Cardiac septum (tissue), 1 donor: ENCODE measurements around the gene AQP12B. TPM values are rescaled to one million over a fixed set of nuclear protein-coding genes. Genes with fewer than 3 reads are reported as not detected.
A peak's percentile ranks its signal among the peaks of the same experiment; 100 is the strongest.
"Not testable (repeated sequence)": the region's sequence is repeated elsewhere in the genome, so short reads cannot be mapped to it uniquely, and the experiment has no call there.

ENCODE experiments used
- DNase-seq: peaks from one replicate; pipeline ENCODE4 v3.0.0-alpha.2; 2020; ENCODE audit warnings: low spot score
- intact Hi-C: fragments of 100-400 bp; cut with DNase I; formaldehyde crosslinking; loops from one replicate; pipeline ENCODE4 v1.14.0; 2022
- total RNA-seq: library from RNA; stranded (reverse); fragmentation: NEBNext Ultra II Directional; extraction: Animal tissue kit (Norgen Biotek cat#: 25700); gene quantifications from one replicate; pipeline ENCODE4 v1.2.1, GENCODE V29; 2021
- donor health status: DM: no; HTN: no; CAD: no.

AQP12B gene
- total RNA-seq, 1 donor from 2014 or later: not detected

DNA sequence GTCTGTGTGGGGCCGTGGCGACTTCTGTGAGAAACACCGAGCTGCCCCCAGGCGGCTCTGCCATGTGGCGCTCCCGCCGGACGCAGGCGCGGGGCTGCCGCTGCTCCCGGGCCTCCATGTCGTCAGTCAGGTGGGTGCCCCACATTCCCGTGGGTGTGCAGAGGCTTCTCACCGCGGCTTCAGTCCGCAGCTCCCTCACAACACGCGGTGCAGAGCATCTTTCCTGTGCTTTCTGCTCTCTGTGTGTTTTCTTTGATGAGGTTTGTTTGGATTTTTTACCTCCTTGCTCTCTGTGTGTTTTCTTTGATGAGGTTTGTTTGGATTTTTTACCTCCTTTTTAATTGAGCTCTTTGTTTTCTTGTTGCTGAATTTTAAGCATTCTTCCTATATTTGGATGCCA is 22.0 kb upstream of the AQP12B start:
- DNase-seq: no peak
- intact Hi-C loops: loop anchor here (10.0 kb wide), 1 partner anchor 190 kb away; no protein-coding TSS in a partner anchor

DNA sequence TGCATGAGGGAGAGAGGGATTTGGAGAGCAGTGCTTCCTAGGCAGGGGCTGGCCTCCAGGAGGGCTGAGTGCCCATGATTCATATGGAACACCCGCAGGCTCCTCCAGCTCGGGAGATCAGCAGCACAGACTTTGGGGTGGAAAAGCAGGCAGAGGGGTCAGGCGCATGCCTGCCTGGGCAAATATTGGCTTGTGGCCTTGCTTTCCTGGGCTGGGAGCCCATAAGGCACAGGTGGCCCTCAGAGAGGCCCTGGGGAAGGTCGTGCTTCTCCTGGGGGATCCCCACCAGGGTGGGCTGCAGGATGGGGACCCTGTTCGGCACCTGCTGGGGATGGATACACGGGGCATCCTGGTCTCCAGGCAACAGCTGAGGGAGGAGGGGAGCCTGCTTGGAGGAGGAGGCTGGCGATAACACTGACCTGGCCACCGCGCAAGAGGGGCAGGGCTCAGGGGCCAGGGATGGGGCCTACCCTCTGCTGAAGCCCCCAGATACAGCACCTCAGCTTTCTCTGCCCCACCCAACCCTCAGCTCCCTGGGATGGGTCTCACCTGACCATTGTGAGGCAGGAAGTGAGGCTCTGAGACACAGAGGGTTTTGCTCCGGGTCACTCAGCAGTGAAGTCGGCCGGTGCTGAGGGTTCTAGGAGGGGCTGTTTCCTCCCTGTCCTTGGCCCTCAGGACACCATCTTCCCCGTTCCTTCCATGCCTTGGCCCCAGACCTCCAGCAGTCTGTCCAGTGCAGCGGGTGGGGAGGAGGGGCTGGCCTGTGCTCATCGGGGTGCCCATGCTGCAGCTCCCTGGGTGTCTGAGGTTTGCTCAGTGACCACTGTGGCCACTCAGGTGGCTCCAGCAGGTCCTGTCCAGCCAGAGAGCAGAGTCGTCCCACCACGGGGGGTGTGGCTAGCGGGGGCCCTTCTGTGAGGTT is 21.0 kb upstream of the AQP12B start:
- DNase-seq: no peak
- intact Hi-C loops: loop anchor here (10.0 kb wide), 1 partner anchor 189 kb away; no protein-coding TSS in a partner anchor

DNA sequence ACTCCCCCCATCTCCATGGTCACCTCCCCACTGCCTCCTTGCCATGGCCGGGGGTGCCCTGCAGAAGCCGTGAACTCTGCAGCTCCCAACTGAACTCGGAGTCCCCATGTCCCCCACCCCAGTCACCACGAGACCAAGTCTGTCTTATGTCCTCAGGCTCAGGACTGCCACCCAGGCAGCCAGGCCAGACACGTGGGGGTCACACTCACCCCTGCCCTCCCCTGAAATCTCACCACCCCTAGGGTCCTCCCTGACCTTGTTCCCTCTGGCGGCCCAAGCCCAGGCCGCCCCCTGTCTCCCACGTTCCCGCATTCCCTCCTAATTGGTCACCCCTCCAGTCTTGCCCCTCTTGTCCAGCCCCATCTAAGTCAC is 19.9 kb upstream of the AQP12B start:
- intact Hi-C loops: loop anchor here (10.0 kb wide), 1 partner anchor 188 kb away; no protein-coding TSS in a partner anchor
- DNase-seq: no peak

DNA sequence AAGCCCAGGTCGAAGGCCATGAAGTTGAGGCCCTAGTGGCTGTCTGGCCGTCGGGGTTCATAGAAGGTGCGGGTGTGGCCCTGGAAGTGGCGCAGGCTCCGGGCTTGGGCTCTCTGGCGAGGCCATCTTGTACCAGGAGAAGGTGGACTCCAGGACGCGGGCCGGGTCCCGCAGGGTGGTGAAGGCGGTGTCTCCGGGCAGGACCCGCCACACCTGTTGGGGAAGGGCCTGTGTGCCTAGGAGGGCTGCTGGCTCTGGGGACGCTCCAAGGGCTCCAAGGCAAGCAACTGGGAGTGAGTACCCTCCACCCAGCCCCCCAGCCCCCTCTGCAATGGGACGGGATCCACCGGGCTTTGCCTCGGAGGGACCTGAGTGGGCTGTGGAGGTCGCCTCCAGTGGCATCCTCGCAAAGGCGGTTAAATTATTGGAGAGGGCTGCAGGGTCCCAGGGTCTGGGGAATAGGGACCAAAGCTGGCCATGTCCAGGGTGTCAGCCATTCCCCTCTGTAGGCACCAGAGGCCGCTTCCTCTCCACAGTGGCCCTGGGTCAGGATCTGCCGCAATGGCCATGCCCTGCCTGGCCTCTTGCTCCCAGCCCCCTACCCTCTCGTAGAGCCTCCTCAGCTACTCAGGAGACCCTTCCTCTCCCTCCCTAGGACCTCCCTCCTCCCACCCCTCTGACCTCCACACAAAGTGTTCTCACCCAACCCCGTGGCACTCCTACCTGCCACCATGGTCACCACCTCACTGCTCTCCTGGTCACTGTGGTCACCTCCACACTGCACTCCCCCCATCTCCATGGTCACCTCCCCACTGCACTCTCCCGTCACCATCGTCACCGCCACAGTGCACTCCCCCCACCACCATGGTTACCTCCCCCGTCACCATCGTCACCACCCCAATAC is 19.3 kb upstream of the AQP12B start:
- intact Hi-C loops: loop anchor here (10.0 kb wide), 1 partner anchor 187 kb away; no protein-coding TSS in a partner anchor
- no peak for DNase-seq

DNA sequence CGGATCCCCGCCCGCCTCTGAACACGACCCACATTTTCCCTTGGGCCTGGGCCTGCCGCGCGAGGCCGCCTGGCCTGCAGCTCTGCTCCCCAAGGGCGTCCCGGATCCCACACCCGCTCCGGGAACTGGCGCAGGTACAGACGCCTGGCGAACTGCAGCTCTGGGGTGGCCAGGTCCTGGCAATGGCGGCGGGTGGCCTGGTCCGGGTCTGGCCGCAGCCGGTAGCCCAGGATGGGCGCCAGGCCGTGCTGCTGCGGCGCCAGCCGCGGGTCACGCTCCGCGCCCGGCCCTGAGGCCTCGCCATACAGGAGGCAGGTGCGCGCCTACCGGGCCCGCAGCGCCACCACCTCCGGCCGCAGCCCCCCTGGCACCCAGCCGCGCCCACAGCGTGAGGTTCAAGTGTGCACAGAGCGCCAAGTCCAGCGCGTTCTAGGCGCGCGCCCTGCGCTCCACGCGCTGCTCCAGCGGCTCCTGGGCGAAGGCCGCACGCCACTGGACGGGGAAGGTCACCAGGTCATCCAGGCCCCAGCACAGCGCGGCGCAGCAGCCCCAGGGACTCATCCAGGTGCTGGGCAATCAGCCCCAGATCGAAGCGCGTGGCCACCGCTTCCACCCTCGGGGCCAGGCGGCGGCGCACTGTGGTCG is 18.5 kb upstream of the AQP12B start:
- intact Hi-C loops: loop anchor here (10.0 kb wide), 1 partner anchor 186 kb away; no protein-coding TSS in a partner anchor
- peak; percentile 66 for DNase-seq

DNA sequence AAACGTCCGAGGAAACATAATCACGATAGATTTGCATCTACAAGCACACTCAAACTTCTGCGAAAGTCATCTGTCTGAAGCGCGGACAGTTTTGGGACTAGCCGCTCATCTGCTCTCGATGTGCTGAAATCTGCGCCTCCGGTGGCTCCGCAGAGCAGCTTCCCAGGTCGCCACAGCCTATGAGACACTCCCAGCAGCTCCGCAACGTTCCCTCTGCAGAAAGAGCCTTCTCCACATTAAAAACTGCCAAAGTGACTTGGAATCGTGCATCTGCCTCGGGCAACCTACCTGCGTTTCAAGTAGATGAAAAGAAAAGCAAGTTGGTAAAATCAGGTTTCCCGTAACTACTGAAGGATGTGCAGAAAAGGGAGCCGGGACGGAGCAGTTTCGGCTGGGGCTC is 17.9 kb upstream of the AQP12B start:
- intact Hi-C loops: loop anchor here (10.0 kb wide), 1 partner anchor 186 kb away; no protein-coding TSS in a partner anchor
- DNase-seq: peak; percentile 36

DNA sequence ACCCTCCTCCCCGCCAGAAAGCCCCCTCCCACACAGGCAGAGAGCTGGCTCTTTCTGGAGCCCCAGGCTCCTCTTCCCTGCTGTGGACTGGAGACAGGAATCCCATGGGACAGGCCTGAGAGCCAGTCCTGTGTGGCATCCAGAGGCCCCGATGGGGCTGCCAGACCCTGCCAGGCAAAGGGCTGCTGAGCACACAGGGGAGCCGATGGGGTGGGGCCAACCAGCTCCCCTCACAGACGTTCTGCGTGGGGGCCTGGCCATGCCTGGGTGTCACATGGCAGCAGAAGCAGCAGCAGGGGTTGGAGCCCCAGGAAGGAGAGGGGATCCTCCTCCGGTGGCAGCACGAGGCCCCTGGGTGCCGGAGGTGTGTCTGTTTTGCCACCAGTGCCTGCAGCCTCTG is 17.1 kb upstream of the AQP12B start:
- intact Hi-C loops: loop anchor here (10.0 kb wide), 1 partner anchor 185 kb away; no protein-coding TSS in a partner anchor
- DNase-seq: peak; percentile 31

DNA sequence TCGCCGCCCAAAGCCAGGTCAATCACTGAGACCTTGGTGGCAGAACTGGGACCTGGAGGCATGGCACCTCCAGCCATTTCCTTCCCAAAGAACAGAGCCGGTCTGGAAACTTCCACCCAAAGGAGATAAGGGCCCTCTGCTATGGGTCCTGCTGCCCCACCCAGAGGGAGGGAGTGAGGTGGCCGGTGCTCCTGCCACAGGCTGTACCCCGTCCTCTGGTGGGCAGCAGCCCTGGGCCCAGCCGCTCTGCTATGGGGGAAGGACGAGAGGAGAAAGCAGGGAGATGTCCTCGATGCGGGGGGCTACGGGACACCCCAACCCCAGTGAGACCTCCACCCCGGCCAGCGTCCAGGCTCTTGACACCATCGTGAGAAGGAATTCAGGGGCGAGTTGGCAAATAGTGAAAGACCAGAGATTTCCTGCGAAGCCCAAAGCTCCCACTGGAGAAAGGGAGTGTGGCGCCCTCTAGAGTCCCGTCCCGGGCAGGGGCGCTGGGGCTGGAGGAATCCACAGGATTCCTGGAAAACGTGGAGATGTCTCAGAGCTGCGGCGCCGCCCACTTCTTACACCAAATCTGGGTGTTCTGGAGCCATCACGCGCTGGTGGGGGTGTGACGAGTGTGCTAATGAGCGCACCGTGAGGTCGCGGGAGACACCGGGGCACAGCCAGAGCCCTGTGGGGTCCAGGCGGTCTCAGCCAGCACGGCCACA is 16.3 kb upstream of the AQP12B start:
- DNase-seq: peak; percentile 46
- intact Hi-C loops: not testable (repeated sequence)

DNA sequence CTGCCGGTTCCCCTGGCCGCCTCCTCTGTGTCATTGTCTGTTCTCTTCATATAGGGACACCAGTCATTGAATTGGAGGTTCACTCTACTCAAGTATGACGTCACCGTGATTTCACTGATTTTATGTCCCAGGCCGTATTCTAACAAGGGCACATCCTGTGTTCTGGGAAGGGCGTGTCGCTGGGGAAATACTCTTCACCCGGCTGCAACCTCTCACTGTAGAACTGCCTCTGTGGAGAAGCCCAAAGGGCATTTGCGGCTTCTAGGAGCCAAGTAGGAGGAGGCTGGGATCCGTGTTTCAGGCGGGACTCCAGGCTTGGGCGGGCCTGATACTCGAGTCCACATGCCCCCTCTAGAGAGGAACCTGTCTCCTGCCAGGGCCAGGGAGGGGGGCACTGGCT is 13.8 kb upstream of the AQP12B start:
- DNase-seq, intact Hi-C loops: not testable (repeated sequence)

DNA sequence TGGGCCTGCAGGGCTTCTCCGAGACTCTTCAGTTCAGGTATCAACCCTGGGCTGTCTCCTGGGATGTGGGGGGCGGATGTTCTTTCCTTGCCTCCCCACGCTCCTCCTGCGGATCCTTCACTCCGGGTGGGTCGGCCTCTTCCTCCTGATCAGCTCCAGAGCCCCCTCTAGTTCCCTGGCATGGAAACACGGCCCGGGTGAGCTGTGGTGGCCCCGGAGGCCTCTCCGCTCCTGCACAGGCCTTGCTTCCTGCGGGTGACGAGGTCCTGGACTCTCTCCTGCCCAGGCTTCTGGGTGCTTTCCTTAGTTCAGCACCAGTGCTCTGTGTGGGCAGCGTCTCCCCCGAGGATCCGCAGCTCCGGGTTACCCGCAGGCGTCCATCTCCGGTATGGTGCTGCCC is 12.9 kb upstream of the AQP12B start:
- intact Hi-C loops, DNase-seq: not testable (repeated sequence)

DNA sequence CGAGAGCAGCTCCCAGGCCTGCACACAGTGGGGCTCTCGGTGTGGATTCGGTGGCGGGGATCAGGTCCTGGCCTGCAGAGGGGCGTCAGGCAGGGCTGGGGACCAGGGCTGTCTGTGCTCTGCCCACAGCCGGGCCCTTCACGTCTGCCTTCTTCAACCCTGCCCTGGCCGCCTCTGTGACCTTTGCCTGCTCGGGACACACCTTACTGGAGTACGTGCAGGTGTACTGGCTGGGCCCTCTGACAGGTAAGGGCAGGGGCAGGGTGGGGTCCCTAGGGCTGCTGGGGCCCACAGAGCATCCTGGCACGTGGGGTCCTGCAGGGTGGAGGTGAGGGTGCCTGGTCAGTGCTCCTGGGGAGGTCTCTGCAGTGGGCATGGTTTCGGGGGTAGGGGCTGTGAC is 11.6 kb upstream of the AQP12B start:
- intact Hi-C loops, DNase-seq: not testable (repeated sequence)

DNA sequence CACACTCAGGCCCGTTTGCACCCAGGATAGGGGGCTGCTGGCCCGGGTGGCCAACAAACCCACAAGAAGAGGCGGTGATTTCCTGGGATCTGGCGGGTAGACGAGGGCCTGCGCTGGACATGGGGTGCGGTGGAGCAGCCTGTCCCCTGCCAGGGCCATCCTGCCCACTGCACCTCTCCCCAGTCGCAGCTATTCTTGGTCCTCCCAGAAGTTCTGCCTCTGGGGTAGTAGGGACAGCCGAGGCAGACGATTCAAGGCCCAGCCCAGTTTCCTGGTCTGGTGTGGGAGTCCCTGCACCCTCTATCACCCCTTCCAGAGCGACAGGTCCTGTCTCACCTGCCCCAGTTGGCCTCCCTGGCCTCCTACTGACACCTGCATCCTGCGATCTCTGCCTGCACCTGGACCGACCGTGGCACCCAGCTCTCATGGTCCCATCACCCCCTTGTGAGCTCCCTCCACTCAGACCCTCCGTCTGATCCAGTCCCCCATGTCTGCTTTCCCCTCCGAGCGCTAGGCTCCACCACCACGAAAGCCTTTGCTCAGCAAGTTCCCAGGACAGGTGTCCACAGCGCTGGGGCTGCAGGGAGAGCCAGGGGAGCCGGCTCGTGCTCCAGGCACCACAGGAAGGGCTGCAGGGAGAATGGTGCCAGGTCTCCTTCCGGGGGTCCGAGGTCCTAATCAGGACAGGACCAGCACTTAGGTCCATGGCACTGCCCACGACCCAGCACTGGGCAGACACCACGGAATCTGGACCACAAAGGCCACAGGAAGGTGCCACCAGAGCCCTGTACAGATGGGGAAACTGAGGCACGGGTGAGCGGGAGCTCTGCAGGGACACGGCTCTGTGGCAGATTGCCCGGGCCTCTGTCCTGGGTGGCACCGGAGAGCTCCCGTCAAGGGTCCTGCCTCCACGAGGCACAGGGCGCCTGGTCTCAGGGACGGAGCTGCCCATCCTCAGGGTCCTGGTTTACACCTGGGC is 10.2 kb upstream of the AQP12B start:
- DNase-seq, intact Hi-C loops: not testable (repeated sequence)

DNA sequence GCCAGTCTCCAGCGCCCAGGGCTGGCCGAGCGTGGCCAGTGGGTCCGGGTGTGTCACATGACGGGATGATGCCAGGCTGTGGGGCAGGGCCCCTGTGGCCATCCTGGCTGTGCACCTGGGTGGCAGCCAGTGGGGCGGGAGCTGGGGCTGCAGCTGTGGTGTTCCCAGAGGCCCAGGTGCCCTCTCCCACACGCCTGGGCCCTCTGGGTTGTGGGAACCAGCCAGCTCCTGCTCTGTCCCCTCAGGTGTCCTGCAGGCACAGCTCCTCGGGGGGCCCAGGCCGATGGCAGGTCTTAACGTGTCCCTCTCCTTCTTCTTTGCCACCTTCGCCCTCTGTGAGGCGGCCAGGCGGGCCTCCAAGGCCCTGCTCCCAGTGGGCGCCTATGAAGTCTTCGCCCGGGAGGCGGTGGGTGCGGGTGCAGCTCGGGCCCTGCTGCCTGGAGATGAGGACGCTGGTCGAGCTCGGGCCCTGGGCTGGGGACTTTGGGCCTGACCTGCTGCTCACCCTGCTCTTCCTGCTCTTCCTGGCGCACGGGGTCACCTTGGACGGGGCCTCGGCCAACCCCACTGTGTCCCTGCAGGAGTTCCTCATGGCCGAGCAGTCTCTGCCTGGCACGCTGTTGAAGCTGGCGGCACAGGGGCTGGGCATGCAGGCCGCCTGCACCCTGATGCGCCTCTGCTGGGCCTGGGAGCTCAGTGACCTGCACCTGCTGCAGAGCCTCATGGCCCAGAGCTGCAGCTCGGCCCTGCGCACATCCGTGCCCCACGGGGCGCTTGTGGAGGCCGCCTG is 9.1 kb upstream of the AQP12B start, which contains the start of gene AQP12A:
TSS of gene AQP12A (plus strand) at position 236 of the 790 bp plus-strand sequence. CDS start at position 284, 48 bp downstream.
- intact Hi-C loops, DNase-seq: not testable (repeated sequence)

DNA sequence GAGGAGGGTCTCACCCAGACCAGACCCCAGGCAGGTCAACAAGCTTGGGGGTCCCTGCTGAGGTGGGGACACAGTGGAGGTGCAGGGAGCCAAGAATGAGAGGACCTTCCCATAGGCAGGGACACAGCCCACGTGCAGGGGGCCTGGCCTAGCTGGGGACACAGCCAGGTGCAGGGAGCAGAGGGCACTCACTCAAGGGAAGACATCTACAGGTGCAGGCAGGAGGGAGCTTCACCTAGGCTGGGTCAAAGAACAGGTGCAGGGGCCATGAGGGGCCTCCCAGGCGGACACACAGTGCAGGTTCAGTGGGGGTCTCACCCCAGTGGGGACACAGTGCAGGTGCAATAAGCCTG is 8.4 kb upstream of the AQP12B start:
- intact Hi-C loops, DNase-seq: not testable (repeated sequence)

DNA sequence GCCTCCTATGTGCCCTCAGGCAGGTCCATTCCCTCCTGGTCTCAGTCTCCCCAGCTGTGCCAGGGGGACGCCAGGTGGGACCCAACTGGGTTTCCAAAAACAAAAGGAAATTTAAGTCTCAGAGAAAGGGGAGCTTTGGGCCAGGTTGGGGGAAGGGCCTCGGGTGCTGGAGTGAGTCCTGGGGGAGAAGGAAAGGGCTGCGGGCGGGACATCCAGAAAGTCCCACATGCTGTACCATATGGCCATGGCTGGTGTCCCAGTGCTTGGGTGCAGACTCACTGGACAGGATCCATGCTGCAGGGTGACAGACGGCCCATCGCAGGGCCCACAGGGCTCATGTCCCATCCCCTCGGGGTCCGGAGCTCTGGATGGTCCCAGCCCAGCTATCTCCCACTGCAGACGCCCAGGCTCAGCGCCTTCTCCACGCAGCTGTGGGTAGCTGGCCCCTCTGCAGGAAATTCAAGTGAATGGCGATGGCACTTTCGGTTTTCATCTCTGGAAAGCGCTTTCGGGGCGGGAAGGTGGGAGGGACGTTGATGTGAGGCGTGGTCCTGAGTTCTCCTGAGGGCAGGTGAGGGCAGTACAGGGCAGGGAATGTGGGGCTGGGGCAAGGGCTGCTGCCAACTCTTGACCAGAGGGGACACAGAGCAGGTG is 7.9 kb upstream of the AQP12B start:
- DNase-seq: not testable (repeated sequence)

DNA sequence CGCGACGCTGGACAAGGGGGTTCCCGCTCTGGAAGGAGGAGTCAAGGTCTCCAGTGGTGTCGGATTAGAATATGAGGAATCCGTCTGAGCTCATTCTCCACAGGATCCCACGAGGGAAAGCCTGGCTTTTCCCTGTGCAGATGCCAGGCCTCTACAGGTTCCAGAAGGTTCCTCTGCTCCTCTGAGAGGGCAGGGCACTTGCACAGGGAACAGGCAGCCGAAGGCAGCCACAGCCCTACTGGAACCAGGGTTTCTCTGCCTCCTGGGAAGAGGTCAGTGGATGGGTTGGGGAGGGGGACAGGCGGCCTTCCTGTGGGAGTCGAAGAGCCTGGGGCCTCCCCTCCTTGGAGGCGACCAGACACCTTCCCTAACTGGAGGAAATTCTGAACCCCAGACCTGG is 7.3 kb upstream of the AQP12B start:
- DNase-seq: no peak
- intact Hi-C loops: no loop called here

More for the DNA sequence above, 7.9 kb upstream of the AQP12B start:
- intact Hi-C loops: not testable (repeated sequence)
